ENCODE results near the gene ACTR3C. TPM values are rescaled to one million over a fixed set of nuclear protein-coding genes. Genes with fewer than 3 reads are reported as not detected.

Gene ACTR3C
- total RNA-seq, 2 donors from 2014 or later = 1.00 to 1.7 TPM

- intact Hi-C loops (cut with DNase I) = no loop called here
- no peak for DNase-seq (ENCODE audit: low spot score)
Observed at GRCh38 chr7:150360363-150361058, 37.2 kb upstream of the ACTR3C start.

- intact Hi-C loops (cut with DNase I) = no loop called here
- DNase-seq (ENCODE audit: low spot score) = no peak
Observed at GRCh38 chr7:150359622-150360362, 36.4 kb upstream of the ACTR3C start.

GRCh38 chr7:150358988-150359621, 35.8 kb upstream of the ACTR3C start:
- intact Hi-C loops (cut with DNase I) = no loop called here
- DNase-seq (ENCODE audit: low spot score) = no peak

- intact Hi-C loops (cut with DNase I) = no loop called here
- DNase-seq (ENCODE audit: low spot score) = no peak
Observed at GRCh38 chr7:150358433-150358832, 35.1 kb upstream of the ACTR3C start.

- no peak for DNase-seq (ENCODE audit: low spot score)
- intact Hi-C loops (cut with DNase I) = no loop called here
Observed at GRCh38 chr7:150357771-150358427, 34.6 kb upstream of the ACTR3C start.

GRCh38 chr7:150357270-150357669, 33.9 kb upstream of the ACTR3C start:
- intact Hi-C loops (cut with DNase I) = no loop called here
- DNase-seq (ENCODE audit: low spot score) = no peak

- no peak for DNase-seq (ENCODE audit: low spot score)
- intact Hi-C loops (cut with DNase I) = no loop called here
Observed at GRCh38 chr7:150356265-150356897, 33.0 kb upstream of the ACTR3C start.

- DNase-seq (ENCODE audit: low spot score) = no peak
- intact Hi-C loops (cut with DNase I) = no loop called here
Observed at GRCh38 chr7:150355666-150356059, 32.3 kb upstream of the ACTR3C start.

- intact Hi-C loops (cut with DNase I) = loop anchor here in 1 of 2 donors (1.0 kb wide), 1 partner anchor 34 kb away; no protein-coding TSS in a partner anchor
- DNase-seq (ENCODE audit: low spot score) = no peak
Observed at GRCh38 chr7:150351587-150352194, 28.3 kb upstream of the ACTR3C start.

- DNase-seq (ENCODE audit: low spot score) = no peak
- intact Hi-C loops (cut with DNase I) = no loop called here
Observed at GRCh38 chr7:150346922-150347321, 23.6 kb upstream of the ACTR3C start.

- intact Hi-C loops (cut with DNase I) = no loop called here
- no peak for DNase-seq (ENCODE audit: low spot score)
Observed at GRCh38 chr7:150345012-150345411, 21.7 kb upstream of the ACTR3C start.

GRCh38 chr7:150344299-150344698, 21.0 kb upstream of the ACTR3C start:
- intact Hi-C loops (cut with DNase I) = no loop called here
- no peak for DNase-seq (ENCODE audit: low spot score)

GRCh38 chr7:150343225-150343624, 19.9 kb upstream of the ACTR3C start:
- DNase-seq (ENCODE audit: low spot score) = no peak

GRCh38 chr7:150342121-150342408, 18.7 kb upstream of the ACTR3C start:
- DNase-seq (ENCODE audit: low spot score) = no peak
- intact Hi-C loops (cut with DNase I) = no loop called here

More at GRCh38 chr7:150343225-150343624, 19.9 kb upstream of the ACTR3C start:
- intact Hi-C loops (cut with DNase I) = no loop called here

GRCh38 chr7:150341263-150342120, 18.1 kb upstream of the ACTR3C start, which contains the start of gene RARRES2:
Gene RARRES2, minus strand, starts transcription at chr7:150341629. Its CDS starts 1,020 bp downstream, at chr7:150340609.
- intact Hi-C loops (cut with DNase I) = no loop called here

GRCh38 chr7:150340875-150341262, 17.5 kb upstream of the ACTR3C start:
- intact Hi-C loops (cut with DNase I) = no loop called here
- DNase-seq (ENCODE audit: low spot score) = no peak

More at GRCh38 chr7:150341263-150342120, 18.1 kb upstream of the ACTR3C start, which contains the start of gene RARRES2:
- DNase-seq (ENCODE audit: low spot score) = no peak

GRCh38 chr7:150340024-150340749, 16.8 kb upstream of the ACTR3C start:
- intact Hi-C loops (cut with DNase I) = no loop called here
- no peak for DNase-seq (ENCODE audit: low spot score)

Measured in posterior vena cava (tissue), 2 donors.